Measurements from ENCODE around the gene OLFM3. TPM values are rescaled to one million over a fixed set of nuclear protein-coding genes. Genes with fewer than 3 reads are reported as not detected.

OLFM3 gene
- total RNA-seq, 1 donor from 2014 or later, result not detected

DNA sequence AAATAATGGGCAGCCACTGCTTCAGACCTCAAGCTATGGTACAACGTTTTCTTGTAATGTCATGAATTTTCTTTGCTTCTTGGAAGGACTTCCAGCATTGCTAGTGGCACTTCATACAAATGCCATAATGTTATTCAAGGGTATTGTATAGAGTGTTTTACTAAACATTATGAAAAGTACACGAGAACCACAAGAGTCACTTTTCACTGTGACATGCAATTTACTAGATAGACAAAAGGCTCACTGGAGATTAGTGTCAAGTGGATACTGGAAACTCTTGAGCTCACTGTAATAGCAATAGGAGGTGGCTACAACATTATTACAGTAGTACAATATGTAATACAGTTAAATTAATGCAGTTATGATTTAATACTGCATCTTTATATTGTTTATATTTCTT lies 5.3 kb upstream of the OLFM3 start:
- H3K27ac Mint-ChIP-seq (ENCODE audit: unreplicated experiment), result no peak overlapping the region
- peaks cover 1% of the 10 kb centered on the region for H3K27me3 Mint-ChIP-seq (ENCODE audit: unreplicated experiment)
- no peak overlapping the region for H3K4me3 Mint-ChIP-seq (ENCODE audit: unreplicated experiment)
- peaks cover 5% of the 10 kb centered on the region for H3K9me3 Mint-ChIP-seq (ENCODE audit: unreplicated experiment)
- peaks cover under 1% of the 10 kb centered on the region for H3K4me1 Mint-ChIP-seq (ENCODE audit: unreplicated experiment)
- no peaks in the 10 kb centered on the region for H3K36me3 Mint-ChIP-seq (ENCODE audit: unreplicated experiment)
- no peak for DNase-seq (ENCODE audit: extremely low spot score, unreplicated experiment)
- TF ChIP-seq, protein P1, sequence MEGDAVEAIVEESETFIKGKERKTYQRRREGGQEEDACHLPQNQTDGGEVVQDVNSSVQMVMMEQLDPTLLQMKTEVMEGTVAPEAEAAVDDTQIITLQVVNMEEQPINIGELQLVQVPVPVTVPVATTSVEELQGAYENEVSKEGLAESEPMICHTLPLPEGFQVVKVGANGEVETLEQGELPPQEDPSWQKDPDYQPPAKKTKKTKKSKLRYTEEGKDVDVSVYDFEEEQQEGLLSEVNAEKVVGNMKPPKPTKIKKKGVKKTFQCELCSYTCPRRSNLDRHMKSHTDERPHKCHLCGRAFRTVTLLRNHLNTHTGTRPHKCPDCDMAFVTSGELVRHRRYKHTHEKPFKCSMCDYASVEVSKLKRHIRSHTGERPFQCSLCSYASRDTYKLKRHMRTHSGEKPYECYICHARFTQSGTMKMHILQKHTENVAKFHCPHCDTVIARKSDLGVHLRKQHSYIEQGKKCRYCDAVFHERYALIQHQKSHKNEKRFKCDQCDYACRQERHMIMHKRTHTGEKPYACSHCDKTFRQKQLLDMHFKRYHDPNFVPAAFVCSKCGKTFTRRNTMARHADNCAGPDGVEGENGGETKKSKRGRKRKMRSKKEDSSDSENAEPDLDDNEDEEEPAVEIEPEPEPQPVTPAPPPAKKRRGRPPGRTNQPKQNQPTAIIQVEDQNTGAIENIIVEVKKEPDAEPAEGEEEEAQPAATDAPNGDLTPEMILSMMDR (IDR thresholded peaks at IDR 0.05), result no peak

DNA sequence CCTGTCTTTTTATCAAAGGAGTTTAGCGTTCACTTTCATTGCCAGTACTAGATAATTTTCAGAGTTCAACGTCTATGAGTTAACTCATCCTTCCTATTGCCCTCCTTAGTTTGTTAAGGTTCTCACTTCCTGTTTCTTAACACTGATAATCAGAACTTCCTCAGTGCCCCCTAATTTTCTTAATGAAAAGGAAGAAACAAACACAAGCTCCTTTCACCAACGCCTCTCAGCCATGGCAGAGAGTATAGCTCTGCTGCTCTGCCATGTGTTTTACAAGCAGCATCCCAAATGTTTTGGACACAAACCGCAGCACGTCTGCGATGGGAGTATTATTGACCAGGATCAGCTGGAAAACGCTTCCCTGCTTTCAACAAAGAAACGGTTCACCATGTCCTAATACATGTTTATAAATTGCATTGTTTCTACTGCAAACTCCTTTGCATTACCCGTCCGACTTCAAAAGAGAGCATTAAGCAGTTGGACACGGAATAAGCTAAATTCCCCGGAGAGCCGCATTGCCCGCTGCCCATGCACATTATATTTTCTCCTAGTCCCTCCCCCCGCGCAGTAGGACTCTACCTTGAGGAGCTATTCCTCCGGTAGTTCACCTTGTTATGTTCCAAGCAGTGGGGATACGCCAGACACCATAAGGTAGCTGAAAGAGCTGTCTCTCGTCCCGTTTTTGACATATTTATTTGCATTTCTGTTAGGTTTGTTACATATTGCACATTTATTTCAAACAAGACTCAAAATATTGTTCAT lies 561 bp downstream of the OLFM3 start:
- no peak overlapping the region for H3K4me3 Mint-ChIP-seq (ENCODE audit: unreplicated experiment)
- peaks cover 17% of the 10 kb centered on the region for H3K27me3 Mint-ChIP-seq (ENCODE audit: unreplicated experiment)
- H3K27ac Mint-ChIP-seq (ENCODE audit: unreplicated experiment), result no peak overlapping the region
- H3K9me3 Mint-ChIP-seq (ENCODE audit: unreplicated experiment), result peaks cover 5% of the 10 kb centered on the region
- TF ChIP-seq, protein P1 (IDR thresholded peaks at IDR 0.05), result no peak
- H3K4me1 Mint-ChIP-seq (ENCODE audit: unreplicated experiment), result peaks cover 6% of the 10 kb centered on the region
- no peaks in the 10 kb centered on the region for H3K36me3 Mint-ChIP-seq (ENCODE audit: unreplicated experiment)
- no peak for DNase-seq (ENCODE audit: extremely low spot score, unreplicated experiment)

DNA sequence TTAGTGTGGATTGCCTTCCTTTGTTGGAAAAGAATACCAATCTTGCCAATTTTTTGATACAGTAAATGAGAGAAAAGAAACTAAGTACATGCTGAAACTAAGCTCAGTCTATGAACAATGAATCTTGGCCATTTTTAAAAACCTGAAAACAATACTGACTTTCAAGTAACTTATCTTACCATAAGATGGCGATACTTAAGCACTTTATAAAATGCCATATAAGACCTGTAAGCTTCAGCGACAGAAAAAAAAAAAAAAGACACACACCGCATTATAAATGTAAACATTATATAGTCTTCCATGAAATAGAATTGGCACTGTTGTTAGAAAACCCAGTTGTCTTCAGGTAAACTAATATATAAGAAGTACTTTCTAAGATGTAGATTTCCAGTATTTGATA lies 3.0 kb downstream of the OLFM3 start:
- H3K36me3 Mint-ChIP-seq (ENCODE audit: unreplicated experiment), result no peaks in the 10 kb centered on the region
- DNase-seq (ENCODE audit: extremely low spot score, unreplicated experiment), result no peak
- H3K4me1 Mint-ChIP-seq (ENCODE audit: unreplicated experiment), result peaks cover 6% of the 10 kb centered on the region
- H3K4me3 Mint-ChIP-seq (ENCODE audit: unreplicated experiment), result no peak overlapping the region
- no peaks in the 10 kb centered on the region for H3K9me3 Mint-ChIP-seq (ENCODE audit: unreplicated experiment)
- H3K27me3 Mint-ChIP-seq (ENCODE audit: unreplicated experiment), result peaks cover 17% of the 10 kb centered on the region
- TF ChIP-seq, protein P1 (IDR thresholded peaks at IDR 0.05), result peak; percentile 22
- no peak overlapping the region for H3K27ac Mint-ChIP-seq (ENCODE audit: unreplicated experiment)

DNA sequence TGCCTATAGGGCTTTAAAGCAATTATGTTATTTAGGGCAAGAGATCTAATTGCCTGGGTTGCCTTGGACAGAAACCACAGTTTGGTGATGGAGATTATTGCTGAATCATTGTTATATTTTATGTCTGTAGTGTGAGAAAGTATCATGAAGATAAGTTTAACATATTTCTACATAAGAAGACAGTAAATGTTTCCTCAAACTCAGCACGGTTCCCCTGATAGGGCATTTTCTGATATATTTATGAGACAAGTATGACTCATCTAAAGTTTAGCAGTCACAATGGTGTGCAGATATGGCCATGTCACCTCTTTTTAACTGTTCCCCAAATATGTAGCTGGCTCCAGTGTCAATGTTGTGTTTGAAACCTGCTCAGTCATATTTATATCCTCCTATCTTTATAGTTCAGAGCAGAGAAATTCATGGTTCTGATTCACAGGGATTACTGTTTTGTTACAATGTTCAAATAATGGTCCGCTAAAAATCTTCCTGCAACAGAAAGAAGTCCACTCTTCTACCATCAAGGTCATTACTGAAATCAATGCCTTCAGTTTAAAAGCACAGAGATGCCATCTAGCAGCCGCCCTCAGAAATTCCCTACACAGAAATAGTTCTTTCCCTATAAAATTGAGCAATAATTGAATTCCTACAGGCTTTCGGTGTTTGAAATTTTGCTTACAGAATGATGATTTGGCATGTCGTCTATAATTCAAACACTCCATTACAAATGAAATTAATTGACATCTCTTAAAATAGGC lies 3.7 kb downstream of the OLFM3 start:
- H3K27ac Mint-ChIP-seq (ENCODE audit: unreplicated experiment), result no peak overlapping the region
- peaks cover 6% of the 10 kb centered on the region for H3K4me1 Mint-ChIP-seq (ENCODE audit: unreplicated experiment)
- no peaks in the 10 kb centered on the region for H3K9me3 Mint-ChIP-seq (ENCODE audit: unreplicated experiment)
- no peak overlapping the region for H3K4me3 Mint-ChIP-seq (ENCODE audit: unreplicated experiment)
- TF ChIP-seq, protein P1 (IDR thresholded peaks at IDR 0.05), result no peak
- H3K36me3 Mint-ChIP-seq (ENCODE audit: unreplicated experiment), result no peaks in the 10 kb centered on the region
- H3K27me3 Mint-ChIP-seq (ENCODE audit: unreplicated experiment), result peaks cover 17% of the 10 kb centered on the region
- no peak for DNase-seq (ENCODE audit: extremely low spot score, unreplicated experiment)

DNA sequence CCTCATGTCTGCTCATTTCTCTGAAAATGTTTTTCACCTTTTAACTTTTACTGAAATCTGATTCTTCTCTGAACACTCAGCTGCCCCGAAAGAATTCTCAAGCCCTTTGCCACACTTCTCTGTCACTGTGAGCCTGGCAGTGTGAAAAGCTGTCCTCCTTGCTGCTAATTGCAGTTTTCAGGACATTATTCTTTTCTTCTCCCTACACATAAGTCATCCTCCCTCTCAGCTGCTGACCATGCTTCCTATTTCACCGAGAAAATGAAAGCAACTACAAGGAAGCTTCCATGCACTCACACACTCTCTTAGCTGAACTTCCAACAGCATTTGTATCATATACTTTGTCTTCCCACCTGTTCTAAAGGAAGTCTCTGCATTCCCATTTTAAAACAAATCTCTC lies 15.8 kb downstream of the OLFM3 start:
- Mint-ChIP-seq H3K9me3 (ENCODE audit: unreplicated experiment) (no peaks in the 10 kb centered on the region), H3K27me3 (ENCODE audit: unreplicated experiment) (no peaks in the 10 kb centered on the region), H3K27ac (ENCODE audit: unreplicated experiment) (no peak overlapping the region), H3K4me3 (ENCODE audit: unreplicated experiment) (no peak overlapping the region), H3K4me1 (ENCODE audit: unreplicated experiment) (no peaks in the 10 kb centered on the region), H3K36me3 (ENCODE audit: unreplicated experiment) (no peaks in the 10 kb centered on the region)
- TF ChIP-seq, protein P1 (IDR thresholded peaks at IDR 0.05), result no peak
- no peak for DNase-seq (ENCODE audit: extremely low spot score, unreplicated experiment)
